DLD1 (cell line): ENCODE data around the gene BST1.
"Not testable (repeated sequence)": the region's sequence is repeated elsewhere in the genome, so short reads cannot be mapped to it uniquely, and the experiment has no call there.

Experiments
- in situ Hi-C: cut with HindIII; loops from 2 replicates; pipeline ENCODE4 v1.10.0; 2017; ENCODE audit warnings: low sequenced_read_pairs

BST1 gene

GRCh38 chr4:15707363-15707715 is 4.5 kb downstream of the BST1 start:
- in situ Hi-C loops, result no loop called here

GRCh38 chr4:15711762-15712161 is 8.9 kb downstream of the BST1 start:
- in situ Hi-C loops, result no loop called here

- in situ Hi-C loops, result no loop called here
Observed at GRCh38 chr4:15712214-15712613, 9.3 kb downstream of the BST1 start.

GRCh38 chr4:15714141-15714540 is 11.3 kb downstream of the BST1 start:
- in situ Hi-C loops, result no loop called here

GRCh38 chr4:15714646-15715435 is 12.0 kb downstream of the BST1 start:
- in situ Hi-C loops, result no loop called here

- in situ Hi-C loops, result no loop called here
Observed at GRCh38 chr4:15716115-15716514, 13.2 kb downstream of the BST1 start.

GRCh38 chr4:15717086-15717485 is 14.2 kb downstream of the BST1 start:
- in situ Hi-C loops, result no loop called here

- in situ Hi-C loops, result no loop called here
Observed at GRCh38 chr4:15717657-15718416, 15.0 kb downstream of the BST1 start.

- in situ Hi-C loops, result no loop called here
Observed at GRCh38 chr4:15718465-15718864, 15.6 kb downstream of the BST1 start.

- in situ Hi-C loops, result no loop called here
Observed at GRCh38 chr4:15718959-15719358, 16.1 kb downstream of the BST1 start.

GRCh38 chr4:15719506-15719905 is 16.6 kb downstream of the BST1 start:
- in situ Hi-C loops, result no loop called here

- in situ Hi-C loops, result no loop called here
Observed at GRCh38 chr4:15720851-15721250, 18.0 kb downstream of the BST1 start.

- in situ Hi-C loops, result no loop called here
Observed at GRCh38 chr4:15725608-15726007, 22.7 kb downstream of the BST1 start.

- in situ Hi-C loops, result no loop called here
Observed at GRCh38 chr4:15729910-15730533, 27.2 kb downstream of the BST1 start.

GRCh38 chr4:15733061-15733460 is 30.2 kb downstream of the BST1 start:
- in situ Hi-C loops, result not testable (repeated sequence)

GRCh38 chr4:15735536-15735935 is 32.7 kb downstream of the BST1 start:
- in situ Hi-C loops, result no loop called here

- in situ Hi-C loops, result no loop called here
Observed at GRCh38 chr4:15736514-15737050, 33.7 kb downstream of the BST1 start.

GRCh38 chr4:15737255-15737654 is 34.4 kb downstream of the BST1 start:
- in situ Hi-C loops, result no loop called here

- in situ Hi-C loops, result no loop called here
Observed at GRCh38 chr4:15738877-15739276, 36.0 kb downstream of the BST1 start.

GRCh38 chr4:15740764-15741404 is 38.0 kb downstream of the BST1 start:
- in situ Hi-C loops, result no loop called here

GRCh38 chr4:15742083-15742582 is 39.3 kb downstream of the BST1 start:
- in situ Hi-C loops, result no loop called here
